ENCODE measurements around the gene RALGAPA1. TPM values are rescaled to one million over a fixed set of nuclear protein-coding genes. Genes with fewer than 3 reads are reported as not detected.
"Not testable (repeated sequence)": the region's sequence is repeated elsewhere in the genome, so short reads cannot be mapped to it uniquely, and the experiment has no call there.

Gene RALGAPA1
- total and polyA plus RNA-seq, 2 of the 13 experiments (the other 11 are each of a cell fraction or from before 2014, with no cell fraction given), result 65.0 to 89.2 TPM

- FAIRE-seq; in situ Hi-C loops (cut with HindIII; ENCODE audit: extremely low pct_ligation_motif_present, low pct_unique_long_range_greater_than_20kb); TF ChIP-seq ATF7 (CRISPR knock-in tag; IDR thresholded peaks at IDR 0.05): not testable (repeated sequence)
- TF ChIP-seq GATAD2A (CRISPR knock-in tag; IDR thresholded peaks at IDR 0.05) (0 out of 2 replicates have a peak, but pooled peaks have one; percentile 42), TCF7 (IDR thresholded peaks at IDR 0.05; ENCODE audit: low read depth) (peak; percentile 57; the same call in 1 of the 2 replicates), ATF7 (IDR thresholded peaks at IDR 0.05) (peak; percentile 29; the same call in 1 of the 2 replicates), SOX5 (CRISPR knock-in tag; IDR thresholded peaks at IDR 0.05; ENCODE audit: borderline replicate concordance) (0 out of 2 replicates have a peak, but pooled peaks have one; percentile 14), ONECUT2 (CRISPR knock-in tag; IDR thresholded peaks at IDR 0.05) (peak; percentile 46; the same call in 1 of the 2 replicates), MYPOP (CRISPR knock-in tag; IDR thresholded peaks at IDR 0.05) (0 out of 2 replicates have a peak, but pooled peaks have one; percentile 19), FOXP1 (IDR thresholded peaks at IDR 0.05) (peak; percentile 36; the same call in 1 of the 2 replicates), FOXP1 (CRISPR knock-in tag; IDR thresholded peaks at IDR 0.05) (peak; percentile 73)
Observed at GRCh38 chr14:35841704-35842103, 32.6 kb upstream of the RALGAPA1 start.

More at GRCh38 chr14:35841704-35842103, 32.6 kb upstream of the RALGAPA1 start:
- POLR2A ChIA-PET, result interaction anchor here (2.9 kb wide), 1 partner anchor 15 kb away, joined by 30 read pairs; the partner anchor contains the start of gene BRMS1L
- H3K9ac ChIP-seq (ENCODE audit: insufficient read depth, low read depth, low read length); CTCF ChIA-PET (ENCODE audit: low intra/inter-chr PET ratio, low total read pairs); H3K4me1 ChIP-seq (ENCODE audit: insufficient read depth, low read length); H3K4me3 ChIP-seq (replicated peaks in 1 of 3; ENCODE audit: insufficient read depth in 1 of 3, low read depth in 2 of 3, low read length in 3 of 3); H4K20me1 ChIP-seq (ENCODE audit: insufficient read depth, low read length); H2AFZ ChIP-seq (ENCODE audit: low read length); intact Hi-C loops (cut with micrococcal nuclease; ENCODE audit: unreplicated experiment); H3K79me2 ChIP-seq (ENCODE audit: insufficient read depth, low read length); H3K27me3 ChIP-seq (ENCODE audit: control insufficient read depth in 1 of 2, insufficient read depth in 2 of 2, low read length in 2 of 2); BruUV-seq (replicated peaks); DNase-seq (ENCODE audit: low spot score); H3K27ac ChIP-seq (ENCODE audit: extremely low read length, insufficient read depth, low read length); H3K4me2 ChIP-seq (ENCODE audit: low read depth, low read length); ATAC-seq: not testable (repeated sequence)
- peaks cover 24% of the 10 kb centered on the region for H3K9me3 ChIP-seq (ENCODE audit: low read length)
- peaks cover 13 to 59% of the 10 kb centered on the region in 2 experiments; a peak in 4 of 5 replicates for H3K36me3 ChIP-seq (replicated peaks in 1 of 2; ENCODE audit: control insufficient read depth in 1 of 2, insufficient read depth in 2 of 2, low read length in 2 of 2)
- WGBS (ENCODE audit: low lambda C conversion rate), result 96% methylated on average over 2 of the region's 2 CpGs
